HUDEP-2 (cell line): ENCODE measurements around the gene RNF214.
"Not testable (repeated sequence)": the region's sequence is repeated elsewhere in the genome, so short reads cannot be mapped to it uniquely, and the experiment has no call there.

Experiments
- DNase-seq, 76 experiments: peaks; one replicate each; lab custom pipeline; 2025; ENCODE audit not compliant: unreplicated experiment in 76 of 76; lab: John Stamatoyannopoulos, UW

RNF214 gene

DNA sequence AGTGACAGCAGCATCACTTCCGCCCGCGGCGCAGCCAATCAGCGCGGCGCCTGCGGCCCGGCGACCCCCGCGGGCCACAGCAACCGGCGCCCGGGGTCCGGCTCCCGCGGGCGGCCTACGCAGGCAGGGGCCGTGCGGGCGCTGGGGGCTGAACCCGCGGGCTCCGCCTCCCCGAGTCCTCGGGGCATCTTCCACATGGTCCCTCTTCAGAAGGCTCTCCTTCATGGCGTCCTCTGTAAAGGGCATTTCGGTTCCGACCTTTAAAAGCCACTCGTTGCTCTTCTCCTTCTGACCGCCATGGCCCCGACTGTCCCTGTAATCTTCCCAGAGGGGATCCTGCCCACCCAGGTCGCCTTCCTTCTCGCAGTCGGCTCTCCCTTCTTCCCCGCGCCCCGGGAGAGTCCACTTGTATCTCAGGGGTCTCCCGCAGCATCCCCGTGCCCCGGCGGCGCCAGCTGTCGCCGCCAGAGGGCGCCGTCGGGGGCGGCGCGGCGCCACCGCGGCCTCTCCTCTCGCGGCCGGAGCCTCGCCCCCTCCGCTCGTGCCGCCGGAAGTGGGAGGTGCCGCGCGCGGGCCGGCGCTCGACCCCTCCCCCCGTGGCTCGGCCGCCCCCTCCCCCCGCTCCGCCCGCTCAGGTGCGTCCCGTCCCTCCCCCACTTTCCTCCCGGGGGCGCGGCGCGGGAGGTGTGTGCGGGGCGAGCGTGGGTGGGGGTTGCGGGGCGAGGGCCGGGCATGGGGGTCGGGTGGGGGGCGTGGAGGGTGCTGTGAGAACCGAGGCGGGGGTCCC, at the start of gene RNF214:
Gene RNF214, plus strand, starts transcription at position 580 of the 787 bp plus-strand sequence. CDS start 1,602 bp downstream, outside the sequence.
- peak in 67 of 76 experiments; percentile 3 to 81 (median 56) for DNase-seq

DNA sequence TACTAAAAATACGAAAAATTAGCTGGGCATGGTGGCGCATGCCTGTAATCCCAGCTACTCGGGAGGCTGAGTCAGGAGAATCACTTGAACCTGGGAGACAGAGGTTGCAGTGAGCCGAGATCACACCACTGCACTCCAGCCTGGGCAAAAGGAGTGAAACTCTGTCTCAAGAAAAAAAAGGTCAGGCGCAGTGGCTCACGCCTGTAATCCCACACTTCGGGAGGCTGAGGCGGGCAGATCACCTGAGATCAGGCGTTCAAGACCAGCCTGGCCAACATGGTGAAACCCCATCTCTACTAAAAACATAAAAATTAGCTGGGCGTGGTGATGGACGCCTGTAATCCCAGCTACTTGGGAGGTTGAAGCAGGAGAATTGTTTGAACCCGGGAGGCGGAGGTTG, 49.3 kb upstream of the RNF214 start:
- DNase-seq = not testable (repeated sequence)

DNA sequence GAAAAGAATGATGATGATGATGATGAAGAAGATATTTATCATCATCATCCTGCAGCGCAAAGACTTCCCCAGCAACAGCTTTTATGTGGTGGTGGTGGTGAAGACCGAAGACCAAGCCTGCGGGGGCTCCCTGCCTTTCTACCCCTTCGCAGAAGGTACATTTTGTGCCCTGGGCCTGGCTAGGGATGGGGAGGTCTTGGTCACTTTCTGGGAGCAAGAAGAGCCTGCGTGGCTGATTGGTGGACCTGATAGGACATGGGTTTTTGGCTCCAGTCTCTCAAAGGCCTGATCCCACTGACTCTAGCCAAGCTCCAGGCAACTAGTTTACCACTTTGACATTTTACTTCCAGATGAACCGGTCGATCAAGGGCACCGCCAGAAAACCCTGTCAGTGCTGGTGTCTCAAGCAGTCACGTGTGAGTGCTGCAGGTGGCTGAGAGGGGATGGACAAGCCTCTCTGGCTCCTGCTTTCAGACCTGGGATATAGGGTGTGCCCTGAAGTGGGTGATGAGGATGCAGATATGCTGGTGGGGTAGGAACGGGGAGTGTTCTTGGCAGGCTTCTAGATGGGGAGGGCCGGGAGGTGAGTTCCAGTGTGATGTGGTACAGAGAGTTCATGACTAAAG, 48.6 kb upstream of the RNF214 start:
- no peak for DNase-seq

DNA sequence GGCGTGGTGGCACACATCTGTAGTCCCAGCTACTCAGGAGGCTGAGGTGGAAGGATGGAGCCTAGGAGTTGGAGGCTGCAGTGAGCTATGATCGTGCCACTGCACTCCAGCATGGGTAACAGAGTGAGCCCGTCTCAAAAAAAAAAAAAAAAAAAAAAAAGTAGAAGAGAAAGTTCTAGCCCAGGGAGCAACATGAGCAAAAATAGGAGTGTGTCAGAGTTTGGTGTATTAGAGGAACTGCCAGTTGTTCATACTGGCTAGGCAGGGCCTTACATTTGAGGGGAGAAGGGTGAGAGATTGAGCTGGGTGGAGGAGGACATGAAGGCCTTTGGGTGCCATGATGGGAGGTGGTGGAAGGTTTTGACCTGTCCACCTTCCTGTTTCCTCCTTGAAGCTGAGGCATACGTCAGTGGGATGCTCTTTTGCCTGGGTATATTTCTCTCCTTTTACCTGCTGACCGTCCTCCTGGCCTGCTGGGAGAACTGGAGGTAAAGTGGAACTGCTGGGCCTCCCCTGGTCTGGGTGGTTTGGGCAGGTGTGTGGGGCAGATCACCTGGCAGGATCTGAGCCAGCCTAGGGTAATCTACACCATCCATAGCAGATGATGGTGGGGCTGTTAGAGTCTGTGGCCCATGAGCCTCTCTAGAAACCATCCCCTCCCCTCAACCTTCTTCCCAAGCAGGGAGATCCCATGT, 46.6 kb upstream of the RNF214 start:
- DNase-seq = no peak

DNA sequence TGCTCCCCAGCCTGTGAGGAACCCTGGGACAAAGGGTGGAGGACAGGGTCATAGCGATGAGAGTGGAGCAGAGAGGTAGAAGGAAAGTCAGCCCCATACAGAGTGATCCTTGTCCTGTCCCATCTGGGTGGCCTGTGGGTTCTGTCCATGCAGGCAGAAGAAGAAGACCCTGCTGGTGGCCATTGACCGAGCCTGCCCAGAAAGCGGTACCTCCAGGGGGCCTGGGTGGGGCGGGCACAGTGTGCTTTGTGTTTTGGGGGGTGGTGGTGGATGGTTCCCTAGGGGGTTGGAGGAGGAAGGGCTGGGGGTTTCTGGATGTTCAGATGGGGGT, 46.1 kb upstream of the RNF214 start:
- no peak for DNase-seq

DNA sequence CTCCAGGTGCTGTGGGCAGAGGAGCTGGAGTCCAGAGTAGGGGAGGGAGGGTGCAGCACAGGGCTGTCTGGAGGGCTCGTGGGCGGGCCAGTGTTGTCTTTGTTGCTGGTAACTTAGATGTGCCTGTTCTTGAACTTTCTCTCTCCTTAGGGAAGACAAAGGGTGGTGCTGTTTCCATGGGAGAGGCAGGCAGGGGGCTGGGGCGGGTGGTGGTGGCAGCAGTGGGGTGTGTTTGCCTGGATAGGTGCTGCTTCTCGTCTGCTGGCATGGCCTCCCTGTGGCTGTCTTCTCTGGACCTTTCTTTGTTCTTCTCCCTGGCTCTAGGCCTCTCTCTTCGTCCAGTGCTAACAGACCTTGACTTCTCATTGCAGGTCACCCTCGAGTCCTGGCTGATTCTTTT, 45.5 kb upstream of the RNF214 start:
- DNase-seq = no peak

DNA sequence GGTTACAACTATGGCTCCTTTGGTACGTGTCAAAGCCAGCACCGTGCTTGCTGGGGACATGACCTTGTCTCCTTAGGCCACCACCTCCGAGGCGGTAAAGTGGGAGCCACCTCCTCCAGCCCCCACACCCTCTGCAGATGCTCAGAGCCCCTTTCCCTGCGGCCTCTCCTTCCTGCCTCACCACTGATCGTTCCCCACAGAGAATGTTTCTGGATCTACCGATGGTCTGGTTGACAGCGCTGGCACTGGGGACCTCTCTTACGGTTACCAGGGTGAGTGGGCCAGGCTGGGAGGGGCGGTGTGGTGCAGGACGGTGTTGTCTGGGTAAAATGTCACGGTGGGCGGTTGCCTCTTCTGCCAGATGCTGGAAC, 45.1 kb upstream of the RNF214 start:
- no peak for DNase-seq

DNA sequence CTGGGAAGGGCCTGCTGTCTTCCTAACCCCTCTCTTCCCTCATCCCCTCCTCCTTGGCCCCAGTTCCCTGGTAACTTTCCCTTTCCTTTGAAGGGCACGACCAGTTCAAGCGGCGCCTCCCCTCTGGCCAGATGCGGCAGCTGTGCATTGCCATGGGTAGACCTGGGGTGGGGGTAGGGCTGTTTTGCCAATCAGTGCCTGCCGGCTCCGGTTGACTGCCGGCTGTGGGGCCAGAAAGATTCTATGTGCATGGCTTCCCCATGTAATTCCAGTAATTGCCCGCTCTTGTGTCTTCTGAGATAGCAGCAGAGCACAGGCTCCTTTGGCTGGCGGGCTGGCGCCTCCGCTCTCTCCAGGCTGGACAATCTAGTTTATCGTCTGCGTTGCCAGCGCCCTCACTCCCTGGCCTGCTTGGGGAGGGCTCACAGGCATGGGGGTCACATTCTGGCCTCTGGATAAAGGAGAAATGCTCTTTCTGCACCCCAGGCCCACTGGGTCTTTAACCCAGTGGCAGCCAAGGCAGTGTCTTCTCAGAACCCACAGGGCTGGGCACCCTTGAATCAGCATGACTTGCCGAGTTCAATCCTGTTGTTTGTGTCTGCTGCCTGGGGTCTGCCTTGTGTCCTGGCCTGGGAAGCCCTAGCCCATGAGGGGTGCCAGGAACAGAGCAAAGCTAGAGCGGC, 44.5 kb upstream of the RNF214 start:
- DNase-seq = no peak

DNA sequence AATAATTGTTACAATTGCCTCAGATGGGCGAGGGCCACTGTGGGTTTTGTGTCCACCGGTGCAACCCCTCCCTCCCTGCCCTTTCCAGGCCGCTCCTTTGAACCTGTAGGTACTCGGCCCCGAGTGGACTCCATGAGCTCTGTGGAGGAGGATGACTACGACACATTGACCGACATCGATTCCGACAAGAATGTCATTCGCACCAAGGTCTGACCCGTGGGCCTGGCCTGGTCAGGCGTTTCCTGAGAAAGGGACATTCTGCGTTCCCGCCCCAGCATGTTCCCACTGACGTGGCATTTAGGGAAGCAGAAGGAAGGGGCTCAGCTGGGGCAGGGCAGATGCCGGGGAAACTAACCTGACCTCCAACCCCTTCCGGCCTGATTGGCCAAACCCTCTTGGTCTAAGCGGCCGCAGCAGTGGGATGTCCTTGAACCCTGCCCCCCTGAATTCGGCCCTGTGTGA, 43.8 kb upstream of the RNF214 start:
- no peak for DNase-seq

DNA sequence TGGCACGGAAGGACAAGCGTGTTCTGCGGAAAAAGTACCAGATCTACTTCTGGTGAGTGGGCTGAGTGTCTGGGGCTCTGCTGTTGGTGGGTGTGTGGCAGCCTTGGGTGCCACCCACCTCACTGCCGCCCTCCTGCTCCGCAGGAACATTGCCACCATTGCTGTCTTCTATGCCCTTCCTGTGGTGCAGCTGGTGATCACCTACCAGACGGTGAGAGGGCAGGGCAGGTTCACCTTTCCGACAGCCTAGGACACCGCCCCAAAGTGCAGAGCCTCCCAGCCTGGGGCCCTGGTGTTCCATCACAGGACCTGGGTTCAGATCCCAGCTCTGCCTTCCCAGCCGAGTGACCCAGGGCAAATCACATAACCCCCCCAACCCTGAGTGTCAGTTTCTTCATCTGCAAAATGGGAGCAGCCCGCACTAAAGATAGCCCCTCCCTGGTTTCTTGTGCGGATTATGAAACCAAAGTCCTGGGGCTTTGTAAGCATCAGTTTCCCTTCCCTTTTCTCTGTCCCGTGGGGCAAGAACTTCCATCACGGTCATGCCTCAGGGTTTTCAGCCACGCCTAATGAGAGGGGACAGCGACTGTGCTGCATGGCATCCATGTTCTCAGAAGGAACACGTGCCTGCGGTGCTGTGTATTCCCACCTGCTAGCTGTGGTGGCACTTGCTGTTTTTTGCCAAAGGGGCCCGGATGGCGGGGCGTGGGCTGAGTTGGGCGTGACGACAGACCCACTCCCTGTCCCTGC, 43.1 kb upstream of the RNF214 start:
- no peak for DNase-seq

DNA sequence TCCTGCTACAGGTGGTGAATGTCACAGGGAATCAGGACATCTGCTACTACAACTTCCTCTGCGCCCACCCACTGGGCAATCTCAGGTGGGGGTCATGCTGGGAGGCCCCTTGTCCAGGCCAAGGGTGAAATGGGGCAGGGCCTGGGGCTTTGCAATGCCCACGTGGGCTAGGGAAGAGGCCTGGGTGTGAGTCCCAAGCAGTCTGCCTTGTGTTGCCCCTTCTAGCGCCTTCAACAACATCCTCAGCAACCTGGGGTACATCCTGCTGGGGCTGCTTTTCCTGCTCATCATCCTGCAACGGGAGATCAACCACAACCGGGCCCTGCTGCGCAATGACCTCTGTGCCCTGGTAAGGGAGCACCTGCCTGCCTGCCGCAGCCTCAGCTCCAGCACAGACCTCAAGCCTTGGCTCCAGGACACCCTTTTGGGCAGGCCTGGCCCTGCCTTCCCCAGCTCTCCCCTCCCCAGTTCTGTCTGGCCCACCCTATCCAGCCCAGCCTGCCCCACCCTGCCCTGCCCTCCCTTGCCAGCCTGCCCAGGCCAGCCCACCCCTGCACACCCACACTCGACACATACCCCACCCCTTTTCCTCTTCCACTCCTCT, 42.4 kb upstream of the RNF214 start:
- no peak for DNase-seq

DNA sequence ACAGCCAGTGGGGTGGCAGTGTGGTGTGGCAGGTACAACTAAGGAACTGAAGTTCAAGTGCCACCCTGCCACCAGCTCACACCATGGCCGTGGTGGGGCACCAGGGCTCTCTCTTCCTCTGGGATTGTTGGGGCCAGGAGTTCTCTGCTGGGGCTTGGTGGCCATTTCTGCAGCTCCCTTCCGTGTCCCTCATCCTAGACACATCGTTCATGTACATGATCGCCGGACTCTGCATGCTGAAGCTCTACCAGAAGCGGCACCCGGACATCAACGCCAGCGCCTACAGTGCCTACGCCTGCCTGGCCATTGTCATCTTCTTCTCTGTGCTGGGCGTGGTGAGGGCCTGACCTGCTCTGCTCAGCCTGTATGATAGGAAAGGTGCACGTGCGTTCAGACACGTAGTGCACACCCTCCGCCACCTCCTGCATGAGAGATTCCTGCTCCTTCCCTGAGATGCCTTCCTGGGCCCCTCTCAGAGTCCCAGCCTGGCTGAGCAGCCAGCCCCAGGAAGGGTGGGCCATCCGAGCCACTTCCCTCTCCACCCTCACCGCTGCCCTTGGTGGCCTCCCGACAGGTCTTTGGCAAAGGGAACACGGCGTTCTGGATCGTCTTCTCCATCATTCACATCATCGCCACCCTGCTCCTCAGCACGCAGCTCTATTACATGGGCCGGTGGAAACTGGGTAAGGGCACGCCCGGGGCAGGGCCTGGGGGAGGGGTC, 40.6 kb upstream of the RNF214 start:
- DNase-seq = no peak

DNA sequence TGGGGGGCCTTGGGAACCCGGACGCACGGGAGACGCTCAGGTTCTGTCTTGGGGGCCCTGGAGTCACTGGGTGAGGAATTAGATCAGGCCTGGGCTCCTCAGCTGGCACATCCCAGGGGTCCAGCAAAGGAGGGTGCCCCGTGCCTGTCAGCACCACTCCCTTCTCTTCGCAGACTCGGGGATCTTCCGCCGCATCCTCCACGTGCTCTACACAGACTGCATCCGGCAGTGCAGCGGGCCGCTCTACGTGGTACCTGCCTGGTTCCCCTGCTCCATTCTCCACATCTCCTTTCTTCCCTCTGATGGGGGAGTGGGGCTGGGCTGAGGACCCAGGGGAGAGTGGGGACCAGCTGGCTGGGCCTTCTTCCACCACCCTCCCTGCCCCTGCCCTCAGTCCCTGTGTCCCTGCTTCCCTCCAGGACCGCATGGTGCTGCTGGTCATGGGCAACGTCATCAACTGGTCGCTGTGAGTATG, 40.0 kb upstream of the RNF214 start:
- DNase-seq = no peak

DNA sequence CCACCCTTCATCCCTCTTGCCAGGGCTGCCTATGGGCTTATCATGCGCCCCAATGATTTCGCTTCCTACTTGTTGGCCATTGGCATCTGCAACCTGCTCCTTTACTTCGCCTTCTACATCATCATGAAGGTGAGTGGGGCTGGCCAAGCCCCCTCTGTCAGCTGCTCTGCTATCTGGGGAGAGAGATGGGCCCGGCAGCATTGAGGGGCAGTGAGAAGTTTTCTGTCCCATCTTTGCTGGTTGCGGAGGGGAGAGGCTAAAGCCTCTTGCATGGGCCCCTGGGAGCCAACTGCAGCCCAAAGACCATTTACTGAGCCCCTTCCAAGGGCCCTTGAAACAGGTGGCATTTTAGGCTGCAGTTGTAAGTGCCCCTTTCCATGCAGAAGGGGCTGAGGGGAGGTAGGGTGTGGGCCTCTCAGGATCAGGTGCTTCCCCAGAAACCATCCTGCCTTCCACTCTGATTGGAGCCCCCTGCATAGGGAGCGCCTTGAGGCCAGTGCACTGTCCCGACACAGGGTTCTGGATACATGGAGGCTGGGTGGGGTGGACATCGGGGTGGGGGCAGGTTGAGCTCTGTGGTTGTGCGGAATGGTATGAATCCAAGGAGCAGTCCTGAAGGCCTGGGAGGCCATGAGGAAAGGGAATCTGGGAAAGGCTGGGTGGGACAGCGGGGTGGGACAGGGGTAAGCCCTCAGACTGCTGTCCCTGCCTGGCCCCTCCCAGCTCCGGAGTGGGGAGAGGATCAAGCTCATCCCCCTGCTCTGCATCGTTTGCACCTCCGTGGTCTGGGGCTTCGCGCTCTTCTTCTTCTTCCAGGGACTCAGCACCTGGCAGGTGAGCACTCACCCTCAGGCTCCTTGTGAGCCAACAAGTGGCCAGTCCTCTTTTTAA, 39.1 kb upstream of the RNF214 start:
- no peak for DNase-seq

DNA sequence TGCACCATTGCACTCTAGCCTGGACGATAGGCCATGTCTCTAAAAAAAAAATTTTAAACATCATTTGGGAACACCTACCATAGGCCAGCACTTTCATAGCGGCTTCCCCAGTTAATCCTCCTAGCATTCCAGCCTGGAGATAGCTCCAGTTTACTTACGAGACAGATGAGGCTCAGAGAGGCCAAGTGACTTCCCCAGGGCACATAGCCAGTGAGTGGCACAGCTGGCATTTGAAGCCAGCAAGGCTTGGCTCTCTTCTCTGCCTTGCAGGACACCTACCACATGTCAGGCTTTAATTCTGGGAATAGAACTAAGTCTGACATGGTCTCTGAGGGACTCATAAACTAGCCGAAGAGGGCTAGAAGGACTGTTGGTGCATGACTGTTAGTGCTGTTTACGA, 38.2 kb upstream of the RNF214 start:
- no peak for DNase-seq

DNA sequence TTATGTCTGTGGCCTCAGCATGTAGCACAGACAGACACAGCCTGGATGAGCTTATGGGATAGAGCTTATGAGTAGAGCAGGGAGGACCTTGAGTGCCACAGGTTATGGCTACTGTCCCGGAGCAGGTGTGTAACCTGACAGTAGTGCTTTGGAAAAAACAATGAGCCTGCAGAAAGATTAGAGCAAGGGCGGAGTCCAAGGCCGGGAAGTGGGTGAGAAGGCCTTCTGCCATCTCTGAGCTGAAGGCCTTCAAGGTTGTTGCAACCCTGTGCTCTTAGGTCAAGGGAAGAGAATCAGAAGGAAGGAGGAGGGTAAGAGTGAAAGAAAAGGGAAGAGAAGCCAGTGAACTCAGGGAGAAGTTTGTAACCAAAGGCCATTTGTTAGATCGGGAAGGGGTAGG, 37.2 kb upstream of the RNF214 start:
- DNase-seq = no peak

DNA sequence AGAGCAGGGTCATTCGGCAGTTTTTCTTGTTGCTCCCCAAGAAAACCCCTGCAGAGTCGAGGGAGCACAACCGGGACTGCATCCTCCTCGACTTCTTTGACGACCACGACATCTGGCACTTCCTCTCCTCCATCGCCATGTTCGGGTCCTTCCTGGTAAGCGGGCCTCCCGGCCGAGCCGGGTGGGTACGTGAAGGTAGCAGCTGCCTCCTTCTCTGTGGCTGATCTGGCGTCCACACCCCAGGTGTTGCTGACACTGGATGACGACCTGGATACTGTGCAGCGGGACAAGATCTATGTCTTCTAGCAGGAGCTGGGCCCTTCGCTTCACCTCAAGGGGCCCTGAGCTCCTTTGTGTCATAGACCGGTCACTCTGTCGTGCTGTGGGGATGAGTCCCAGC, 36.7 kb upstream of the RNF214 start:
- DNase-seq = no peak

DNA sequence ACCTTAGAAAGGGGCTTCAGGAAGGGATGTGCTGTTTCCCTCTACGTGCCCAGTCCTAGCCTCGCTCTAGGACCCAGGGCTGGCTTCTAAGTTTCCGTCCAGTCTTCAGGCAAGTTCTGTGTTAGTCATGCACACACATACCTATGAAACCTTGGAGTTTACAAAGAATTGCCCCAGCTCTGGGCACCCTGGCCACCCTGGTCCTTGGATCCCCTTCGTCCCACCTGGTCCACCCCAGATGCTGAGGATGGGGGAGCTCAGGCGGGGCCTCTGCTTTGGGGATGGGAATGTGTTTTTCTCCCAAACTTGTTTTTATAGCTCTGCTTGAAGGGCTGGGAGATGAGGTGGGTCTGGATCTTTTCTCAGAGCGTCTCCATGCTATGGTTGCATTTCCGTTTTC, 35.5 kb upstream of the RNF214 start:
- DNase-seq = no peak
